Memory B cell (primary cell): Measurements from ENCODE around the gene PTPRK.
A peak's percentile ranks its signal among the peaks of the same experiment; 100 is the strongest.

Experiments used
- ATAC-seq: fragments of 150-1000 bp; cut with Tn5 transposase; 2 replicates; pipeline ENCODE4 v1.10.0; 2021; ENCODE audit warnings: low read depth, mild to moderate bottlenecking, moderate library complexity
- DNase-seq, 2 donors: peaks; one replicate each; pipeline ENCODE4 v3.0.0; 2022; ENCODE audit warnings: low spot score in 2 of 2
- H3K27ac Mint-ChIP-seq: one replicate; pipeline ENCODE4 v1.8.0; 2022; ENCODE audit warnings: mild to moderate bottlenecking, moderate library complexity, mixed read lengths
- H3K27me3 Mint-ChIP-seq: one replicate; pipeline ENCODE4 v1.8.0; 2022; ENCODE audit warnings: mixed read lengths
- H3K36me3 Mint-ChIP-seq: one replicate; pipeline ENCODE4 v1.8.0; 2022; ENCODE audit warnings: mild to moderate bottlenecking, mixed read lengths
- H3K4me1 Mint-ChIP-seq: one replicate; pipeline ENCODE4 v1.8.0; 2022; ENCODE audit warnings: mixed read lengths
- H3K4me3 Mint-ChIP-seq: one replicate; pipeline ENCODE4 v1.8.0; 2022; ENCODE audit warnings: mild to moderate bottlenecking, moderate library complexity, mixed read lengths
- H3K9me3 Mint-ChIP-seq: one replicate; pipeline ENCODE4 v1.8.0; 2022; ENCODE audit warnings: mixed read lengths

PTPRK gene

GRCh38 chr6:128131566-128131965 lies 388.8 kb downstream of the PTPRK start:
- peaks cover 2% of the 10 kb centered on the region for H3K36me3 Mint-ChIP-seq
- no peak overlapping the region for H3K27ac Mint-ChIP-seq
- DNase-seq (no peak), ATAC-seq (no peak)
- H3K4me1 Mint-ChIP-seq = no peaks in the 10 kb centered on the region
- no peaks in the 10 kb centered on the region for H3K27me3 Mint-ChIP-seq
- H3K9me3 Mint-ChIP-seq = no peaks in the 10 kb centered on the region
- no peak overlapping the region for H3K4me3 Mint-ChIP-seq

- no peaks in the 10 kb centered on the region for H3K4me1 Mint-ChIP-seq
- H3K36me3 Mint-ChIP-seq = peaks cover 2% of the 10 kb centered on the region
- H3K27ac Mint-ChIP-seq = no peak overlapping the region
- DNase-seq = no peak
- ATAC-seq = no peak
- no peaks in the 10 kb centered on the region for H3K27me3 Mint-ChIP-seq
- H3K9me3 Mint-ChIP-seq = no peaks in the 10 kb centered on the region
- H3K4me3 Mint-ChIP-seq = no peak overlapping the region
These were observed 389.4 kb downstream of the PTPRK start for GRCh38 chr6:128131036-128131435.

GRCh38 chr6:128129679-128130078 lies 390.7 kb downstream of the PTPRK start:
- H3K36me3 Mint-ChIP-seq = peaks cover 2% of the 10 kb centered on the region
- H3K4me3 Mint-ChIP-seq = no peak overlapping the region
- H3K9me3 Mint-ChIP-seq = no peaks in the 10 kb centered on the region
- DNase-seq (no peak), ATAC-seq (no peak)
- no peaks in the 10 kb centered on the region for H3K27me3 Mint-ChIP-seq
- H3K4me1 Mint-ChIP-seq = no peaks in the 10 kb centered on the region
- H3K27ac Mint-ChIP-seq = no peak overlapping the region

DNA sequence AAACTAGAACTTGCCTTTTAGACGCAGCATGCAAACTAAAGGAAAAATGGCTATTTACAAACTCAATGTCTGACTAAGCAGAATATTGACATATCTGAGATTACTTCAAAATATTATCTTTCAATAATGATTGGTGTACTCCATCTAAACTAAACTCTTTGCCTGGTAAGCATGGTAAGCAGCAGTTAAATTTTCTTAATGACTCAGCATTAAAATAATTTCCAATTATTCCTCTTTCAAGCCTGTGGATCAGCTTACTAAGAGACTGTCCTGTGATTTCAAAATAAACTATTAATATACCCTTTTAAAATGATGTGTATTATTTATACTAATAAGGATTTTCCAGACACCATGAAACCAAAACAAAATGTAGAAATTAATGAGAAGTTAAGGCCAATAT lies 392.7 kb downstream of the PTPRK start:
- H3K27me3 Mint-ChIP-seq = no peaks in the 10 kb centered on the region
- no peak overlapping the region for H3K4me3 Mint-ChIP-seq
- ATAC-seq = no peak
- H3K36me3 Mint-ChIP-seq = peaks cover 2% of the 10 kb centered on the region
- H3K27ac Mint-ChIP-seq = no peak overlapping the region
- no peaks in the 10 kb centered on the region for H3K9me3 Mint-ChIP-seq
- no peak for DNase-seq
- peaks cover 3% of the 10 kb centered on the region for H3K4me1 Mint-ChIP-seq

DNA sequence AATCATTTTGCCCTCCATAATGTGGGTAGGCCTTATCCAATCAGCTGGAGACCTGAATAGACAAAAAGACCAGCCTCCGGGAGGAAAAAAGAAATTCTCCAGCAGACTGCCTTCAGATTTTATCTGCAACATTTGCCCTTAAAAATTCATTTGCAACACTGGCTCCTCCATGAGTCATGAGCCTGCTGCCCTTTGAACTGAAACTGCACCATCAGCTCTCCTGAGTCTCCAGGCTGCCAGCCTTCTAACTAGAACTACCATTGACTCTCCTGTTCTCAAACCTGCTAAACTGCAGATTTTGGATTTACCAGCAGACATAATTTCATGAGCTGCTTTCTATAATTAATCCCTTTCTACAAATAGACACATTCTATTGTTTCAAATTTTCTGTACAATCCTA lies 395.7 kb downstream of the PTPRK start:
- H3K36me3 Mint-ChIP-seq = peaks cover 2% of the 10 kb centered on the region
- no peak overlapping the region for H3K27ac Mint-ChIP-seq
- no peaks in the 10 kb centered on the region for H3K9me3 Mint-ChIP-seq
- no peak overlapping the region for H3K4me3 Mint-ChIP-seq
- ATAC-seq (no peak), DNase-seq (no peak)
- H3K27me3 Mint-ChIP-seq = no peaks in the 10 kb centered on the region
- H3K4me1 Mint-ChIP-seq = peaks cover 3% of the 10 kb centered on the region

GRCh38 chr6:128121610-128122009 lies 398.8 kb downstream of the PTPRK start:
- no peak for ATAC-seq
- H3K9me3 Mint-ChIP-seq = no peaks in the 10 kb centered on the region
- DNase-seq = no peak
- H3K4me3 Mint-ChIP-seq = no peak overlapping the region
- H3K4me1 Mint-ChIP-seq = peaks cover 3% of the 10 kb centered on the region
- no peaks in the 10 kb centered on the region for H3K27me3 Mint-ChIP-seq
- H3K27ac Mint-ChIP-seq = peak overlapping the region; percentile 26
- H3K36me3 Mint-ChIP-seq = no peaks in the 10 kb centered on the region

DNA sequence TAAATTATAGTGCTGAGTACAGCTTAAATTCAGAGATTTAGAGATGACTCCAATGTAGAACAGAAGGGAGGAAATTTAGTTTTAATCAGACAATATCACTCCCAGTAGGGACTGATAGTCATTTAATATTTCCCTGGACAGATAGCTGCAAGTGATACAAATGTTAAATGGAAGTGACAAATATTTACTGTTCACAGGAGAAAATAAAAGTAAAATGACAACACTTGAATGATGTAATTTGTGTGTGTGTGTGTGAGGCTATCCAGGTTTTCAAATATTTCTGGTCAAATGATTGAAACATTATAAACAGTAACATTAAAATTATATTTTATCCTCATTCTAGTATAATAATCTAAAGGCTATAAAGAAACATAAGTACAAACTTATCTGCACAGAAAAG lies 399.2 kb downstream of the PTPRK start:
- H3K9me3 Mint-ChIP-seq = no peaks in the 10 kb centered on the region
- no peak overlapping the region for H3K4me3 Mint-ChIP-seq
- H3K36me3 Mint-ChIP-seq = no peaks in the 10 kb centered on the region
- H3K4me1 Mint-ChIP-seq = peaks cover 3% of the 10 kb centered on the region
- H3K27ac Mint-ChIP-seq = no peak overlapping the region
- H3K27me3 Mint-ChIP-seq = no peaks in the 10 kb centered on the region
- ATAC-seq = no peak
- DNase-seq = no peak

DNA sequence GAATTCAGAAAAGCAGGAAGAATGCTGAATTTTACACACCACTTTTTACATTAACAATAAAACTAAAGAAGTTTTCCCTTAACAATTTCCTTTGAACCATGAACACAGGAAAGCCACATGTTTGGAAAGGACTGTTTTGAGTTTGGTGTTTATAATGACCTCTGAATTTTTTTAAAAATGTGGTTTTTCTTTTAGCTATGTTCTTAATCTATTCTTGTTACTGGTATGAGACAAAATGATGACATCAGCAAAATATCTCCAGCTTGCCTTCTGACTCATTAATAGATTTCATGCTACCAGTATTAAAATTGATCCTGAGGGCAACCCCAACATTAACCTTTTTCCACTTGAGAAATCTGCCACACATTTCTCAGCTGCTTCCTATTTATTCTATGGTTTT lies 402.0 kb downstream of the PTPRK start:
- Mint-ChIP-seq H3K27ac (no peak overlapping the region), H3K9me3 (peaks cover 2% of the 10 kb centered on the region), H3K27me3 (no peaks in the 10 kb centered on the region), H3K4me3 (no peak overlapping the region), H3K4me1 (peaks cover 6% of the 10 kb centered on the region), H3K36me3 (peaks cover 3% of the 10 kb centered on the region)
- DNase-seq = no peak
- ATAC-seq = no peak

DNA sequence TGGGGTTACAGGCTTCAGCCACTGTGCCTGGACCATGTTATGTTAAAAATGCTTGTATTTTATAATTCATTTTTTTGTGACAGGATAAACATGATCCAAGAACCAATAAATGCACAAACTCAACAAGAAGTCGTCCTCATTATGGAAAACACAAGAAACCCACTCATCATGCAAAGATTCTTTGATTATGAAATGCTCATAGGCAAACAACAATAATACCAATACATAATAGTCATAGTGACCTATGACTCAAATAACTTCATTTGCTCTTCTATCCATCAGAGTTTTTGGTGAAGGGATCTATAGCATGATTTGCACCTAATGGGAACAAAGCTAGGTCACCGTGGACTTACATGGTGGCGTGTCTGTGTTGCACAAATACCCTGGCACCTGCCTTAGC lies 402.5 kb downstream of the PTPRK start:
- no peak for DNase-seq
- Mint-ChIP-seq H3K36me3 (peaks cover 3% of the 10 kb centered on the region), H3K27me3 (no peaks in the 10 kb centered on the region), H3K4me3 (no peak overlapping the region), H3K9me3 (peaks cover 2% of the 10 kb centered on the region), H3K4me1 (peaks cover 5% of the 10 kb centered on the region), H3K27ac (no peak overlapping the region)
- no peak for ATAC-seq

DNA sequence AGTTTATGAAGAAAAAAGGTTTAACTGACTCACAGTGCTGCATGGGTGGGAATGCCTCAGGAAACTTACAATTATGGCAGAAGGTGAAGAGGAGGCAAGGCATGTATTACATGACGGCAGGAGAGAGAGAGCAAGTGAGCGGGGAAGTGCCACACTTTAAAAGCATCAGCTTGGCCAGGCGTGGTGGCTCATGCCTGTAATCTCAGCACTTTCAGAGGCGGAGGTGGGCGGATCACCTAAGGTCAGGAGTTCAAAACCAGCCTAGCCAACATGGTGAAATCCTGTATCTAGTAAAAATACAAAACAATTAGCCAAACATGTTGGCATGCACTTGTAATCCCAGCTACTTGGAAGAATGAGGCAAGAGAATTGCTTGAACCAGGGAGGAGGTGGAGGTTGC lies 406.2 kb downstream of the PTPRK start:
- no peak overlapping the region for H3K4me3 Mint-ChIP-seq
- no peak overlapping the region for H3K27ac Mint-ChIP-seq
- H3K27me3 Mint-ChIP-seq = no peaks in the 10 kb centered on the region
- peaks cover 2% of the 10 kb centered on the region for H3K9me3 Mint-ChIP-seq
- peaks cover 6% of the 10 kb centered on the region for H3K4me1 Mint-ChIP-seq
- H3K36me3 Mint-ChIP-seq = peaks cover 3% of the 10 kb centered on the region
- DNase-seq = no peak
- ATAC-seq = no peak

- no peak overlapping the region for H3K4me3 Mint-ChIP-seq
- peaks cover 3% of the 10 kb centered on the region for H3K36me3 Mint-ChIP-seq
- H3K4me1 Mint-ChIP-seq = peaks cover 6% of the 10 kb centered on the region
- peaks cover 2% of the 10 kb centered on the region for H3K9me3 Mint-ChIP-seq
- no peaks in the 10 kb centered on the region for H3K27me3 Mint-ChIP-seq
- ATAC-seq = no peak
- no peak for DNase-seq
- H3K27ac Mint-ChIP-seq = no peak overlapping the region
These were observed 407.9 kb downstream of the PTPRK start for GRCh38 chr6:128112494-128112893.

DNA sequence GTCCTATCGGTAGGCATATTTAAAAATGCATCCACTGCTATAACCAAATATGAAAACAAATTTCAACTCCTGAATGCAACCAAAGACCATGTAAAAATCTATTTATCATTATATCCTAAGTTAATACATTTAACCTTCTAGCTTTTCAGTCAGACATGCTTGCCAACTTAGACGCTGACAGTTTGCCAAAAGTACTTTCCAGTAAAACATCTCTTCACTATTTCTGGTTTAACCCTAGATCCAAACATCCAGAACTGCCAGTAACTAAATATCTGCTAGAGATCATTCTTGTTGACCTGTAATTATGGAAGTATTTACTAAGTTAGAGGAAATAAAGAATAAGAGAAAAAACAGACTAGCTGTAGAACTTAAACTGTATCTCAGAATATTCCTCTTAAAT lies 409.3 kb downstream of the PTPRK start:
- Mint-ChIP-seq H3K4me3 (no peak overlapping the region), H3K4me1 (peaks cover 6% of the 10 kb centered on the region), H3K36me3 (peaks cover 3% of the 10 kb centered on the region), H3K9me3 (peaks cover 2% of the 10 kb centered on the region), H3K27ac (no peak overlapping the region), H3K27me3 (no peaks in the 10 kb centered on the region)
- ATAC-seq (no peak), DNase-seq (no peak)

DNA sequence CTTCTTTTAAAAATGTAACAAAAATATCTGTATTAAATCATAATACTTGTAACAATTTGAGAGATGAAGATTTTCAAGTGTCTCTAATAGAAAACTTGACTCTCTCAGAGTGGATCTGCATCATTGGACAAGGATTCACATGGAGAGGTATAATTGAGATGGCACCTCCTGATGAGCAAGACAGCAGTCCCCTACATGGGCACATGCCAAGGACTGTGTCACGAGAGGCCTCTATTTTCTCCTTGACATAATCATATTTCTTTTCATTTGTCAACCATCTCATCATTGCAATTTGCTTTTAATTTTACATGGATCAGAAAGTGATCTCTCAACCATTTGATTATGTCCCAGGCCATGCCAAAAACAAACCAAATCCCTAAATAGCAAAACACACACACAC lies 412.7 kb downstream of the PTPRK start:
- ATAC-seq (no peak), DNase-seq (no peak)
- no peaks in the 10 kb centered on the region for H3K36me3 Mint-ChIP-seq
- H3K4me3 Mint-ChIP-seq = no peak overlapping the region
- H3K27ac Mint-ChIP-seq = no peak overlapping the region
- peaks cover 5% of the 10 kb centered on the region for H3K4me1 Mint-ChIP-seq
- no peaks in the 10 kb centered on the region for H3K9me3 Mint-ChIP-seq
- no peaks in the 10 kb centered on the region for H3K27me3 Mint-ChIP-seq

DNA sequence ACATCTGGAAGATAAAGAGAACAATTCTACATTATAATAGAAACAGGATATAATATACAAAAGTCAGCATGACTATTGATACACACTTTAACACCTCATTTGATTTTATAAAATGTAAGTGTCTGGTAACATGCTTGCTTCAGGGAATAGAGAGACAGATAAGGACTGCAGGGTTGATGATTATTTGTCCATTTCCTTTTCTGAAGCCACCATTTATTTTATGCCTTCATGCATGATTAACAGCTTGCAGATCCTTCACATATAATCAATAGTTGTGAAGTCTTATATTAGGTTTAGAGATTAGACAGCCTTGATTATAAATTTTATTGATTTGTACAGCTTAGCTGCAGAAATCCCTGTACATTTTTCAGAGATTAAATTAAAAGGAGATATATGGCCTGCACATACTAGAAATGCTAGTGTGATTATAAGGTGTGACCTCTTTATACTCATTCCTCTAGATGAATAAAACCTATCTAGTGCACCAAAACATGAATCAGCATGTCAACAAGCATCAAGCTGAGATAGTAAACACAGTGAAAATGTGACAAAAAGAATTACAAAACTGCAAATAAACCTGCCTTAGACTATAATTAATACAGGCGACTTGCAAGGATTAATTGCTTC lies 420.7 kb downstream of the PTPRK start:
- H3K36me3 Mint-ChIP-seq = peaks cover under 1% of the 10 kb centered on the region
- no peak overlapping the region for H3K27ac Mint-ChIP-seq
- H3K4me3 Mint-ChIP-seq = no peak overlapping the region
- H3K9me3 Mint-ChIP-seq = no peaks in the 10 kb centered on the region
- DNase-seq = no peak
- no peaks in the 10 kb centered on the region for H3K27me3 Mint-ChIP-seq
- H3K4me1 Mint-ChIP-seq = peaks cover 5% of the 10 kb centered on the region
- no peak for ATAC-seq

- Mint-ChIP-seq H3K36me3 (peaks cover 3% of the 10 kb centered on the region), H3K27me3 (no peaks in the 10 kb centered on the region), H3K27ac (no peak overlapping the region), H3K9me3 (no peaks in the 10 kb centered on the region), H3K4me3 (no peak overlapping the region), H3K4me1 (no peaks in the 10 kb centered on the region)
- no peak for DNase-seq
- no peak for ATAC-seq
These were observed 422.3 kb downstream of the PTPRK start for GRCh38 chr6:128098000-128098581.
